Trophoblast cell (in vitro differentiated cells and primary cell): ENCODE measurements around the gene TAF11L8. TPM values are rescaled to one million over a fixed set of nuclear protein-coding genes. Genes with fewer than 3 reads are reported as not detected.
"Not testable (repeated sequence)": the region's sequence is repeated elsewhere in the genome, so short reads cannot be mapped to it uniquely, and the experiment has no call there.

Experiments
- DNase-seq, 2 donors: peaks; one replicate each; pipeline ENCODE4 v3.0.0-alpha.2; 2016
- H2AFZ ChIP-seq: 2 replicates; pipeline ENCODE4 v1.6.1; 2013; ENCODE audit warnings: low read length, moderate library complexity, mild to moderate bottlenecking; ENCODE audit not compliant: insufficient read depth, poor library complexity
- H2AK5ac ChIP-seq: 2 replicates; pipeline ENCODE4 v1.6.1; 2013; ENCODE audit warnings: mild to moderate bottlenecking, low read length
- H2BK120ac ChIP-seq: 2 replicates; pipeline ENCODE4 v1.6.1; 2013; ENCODE audit warnings: low read length, mild to moderate bottlenecking, moderate library complexity; ENCODE audit not compliant: insufficient read depth, poor library complexity
- H2BK12ac ChIP-seq: 2 replicates; pipeline ENCODE4 v1.6.1; 2013; ENCODE audit warnings: mild to moderate bottlenecking, low read length, moderate library complexity
- H2BK5ac ChIP-seq: 2 replicates; pipeline ENCODE4 v1.6.1; 2013; ENCODE audit warnings: low read length, low read depth, moderate library complexity, mild to moderate bottlenecking; ENCODE audit not compliant: poor library complexity
- H3K14ac ChIP-seq: 2 replicates; pipeline ENCODE4 v1.6.1; 2013; ENCODE audit warnings: mild to moderate bottlenecking, low read length
- H3K18ac ChIP-seq: 2 replicates; pipeline ENCODE4 v1.6.1; 2013; ENCODE audit warnings: mild to moderate bottlenecking, low read length
- H3K23ac ChIP-seq: 2 replicates; pipeline ENCODE4 v1.6.1; 2013; ENCODE audit warnings: low read length
- H3K27ac ChIP-seq: 2 replicates; pipeline ENCODE4 v1.5.1; 2013; ENCODE audit warnings: low read depth, mild to moderate bottlenecking, inconsistent platforms, low read length, moderate library complexity
- H3K27me3 ChIP-seq: 2 replicates; pipeline ENCODE4 v1.6.1; 2013; ENCODE audit warnings: inconsistent platforms, mild to moderate bottlenecking, low read length, moderate library complexity; ENCODE audit not compliant: insufficient read depth
- H3K36me3 ChIP-seq, 2 experiments: 1 replicate in 1 of 2; 2 replicates in 1 of 2; pipeline ENCODE4 v1.6.1; 2013; ENCODE audit warnings: low read length in 2 of 2, mild to moderate bottlenecking in 2 of 2, moderate library complexity in 1 of 2; ENCODE audit not compliant: insufficient read depth in 2 of 2, control insufficient read depth in 1 of 2
- H3K4ac ChIP-seq: 2 replicates; pipeline ENCODE4 v1.6.1; 2013; ENCODE audit warnings: low read depth, mild to moderate bottlenecking, low read length, moderate library complexity
- H3K4me1 ChIP-seq, 2 experiments: 1 replicate in 1 of 2; 2 replicates in 1 of 2; pipeline ENCODE4 v1.6.1; 2013; ENCODE audit warnings: low read length in 2 of 2, mild to moderate bottlenecking in 2 of 2, moderate library complexity in 1 of 2; ENCODE audit not compliant: insufficient read depth in 2 of 2, control insufficient read depth in 1 of 2
- H3K4me2 ChIP-seq: 2 replicates; pipeline ENCODE4 v1.6.1; 2013; ENCODE audit warnings: inconsistent platforms, mild to moderate bottlenecking, low read length, moderate library complexity
- H3K4me3 ChIP-seq: 2 replicates; pipeline ENCODE4 v1.5.1; 2013; ENCODE audit warnings: mild to moderate bottlenecking, low read depth, low read length, inconsistent platforms
- H3K79me1 ChIP-seq: one replicate; pipeline ENCODE4 v1.6.1; 2013; ENCODE audit warnings: low read length
- H3K79me2 ChIP-seq: 2 replicates; pipeline ENCODE4 v1.6.1; 2013; ENCODE audit warnings: low read length, mild to moderate bottlenecking; ENCODE audit not compliant: control insufficient read depth, insufficient read depth, poor library complexity
- H3K9ac ChIP-seq: 2 replicates; pipeline ENCODE4 v1.6.1; 2013; ENCODE audit warnings: mild to moderate bottlenecking, low read length
- H3K9me3 ChIP-seq: 2 replicates; pipeline ENCODE4 v1.6.1; 2013; ENCODE audit warnings: low read depth, mild to moderate bottlenecking, control low read depth, inconsistent platforms, low read length; ENCODE audit not compliant: insufficient read depth
- H4K12ac ChIP-seq: 2 replicates; pipeline ENCODE4 v1.6.1; 2013; ENCODE audit warnings: low read depth, mild to moderate bottlenecking, low read length, moderate library complexity
- H4K8ac ChIP-seq: 2 replicates; pipeline ENCODE4 v1.6.1; 2013; ENCODE audit warnings: low read depth, mild to moderate bottlenecking, low read length, moderate library complexity
- H4K91ac ChIP-seq: one replicate; pipeline ENCODE4 v1.6.1; 2013; ENCODE audit warnings: low read depth, mild to moderate bottlenecking, low read length, moderate library complexity
- WGBS: extraction: QIAGEN DNeasy Blood & Tissue Kit; methylation state at CpG from one replicate; pipeline ENCODE4 v1.1.7; 2013; ENCODE audit warnings: missing lambda C conversion rate; ENCODE audit not compliant: insufficient read length, insufficient coverage; ENCODE audit errors: extremely low coverage; 5-methylcytosine and 5-hydroxymethylcytosine counted together
- polyA plus RNA-seq: library from polyadenylated mRNA; stranded (reverse); fragments of 200-250 nt; gene quantifications from 2 replicates; pipeline ENCODE4 v1.2.3, GENCODE V29; 2013

Gene TAF11L8
- not detected in 2 replicates for polyA plus RNA-seq

GRCh38 chr5:17590860-17591259 lies at the start of gene TAF11L8:
TSS of gene TAF11L8 (minus strand) at chr5:17590960.
- not testable (repeated sequence) for H3K36me3 ChIP-seq, H3K4me2 ChIP-seq, H3K4me1 ChIP-seq, H2AK5ac ChIP-seq, H3K9ac ChIP-seq, H3K18ac ChIP-seq, H3K14ac ChIP-seq, H2AFZ ChIP-seq, H3K23ac ChIP-seq, H3K27ac ChIP-seq, DNase-seq, H3K4me3 ChIP-seq, H4K8ac ChIP-seq, H2BK12ac ChIP-seq, H3K27me3 ChIP-seq, H3K9me3 ChIP-seq, H3K4ac ChIP-seq, H4K91ac ChIP-seq, H2BK5ac ChIP-seq, H4K12ac ChIP-seq, H3K79me2 ChIP-seq, H2BK120ac ChIP-seq, H3K79me1 ChIP-seq
- no CpG with 5 or more reads among the region's 16 CpGs for WGBS

GRCh38 chr5:17634160-17634559 lies 43.4 kb upstream of the TAF11L8 start, which contains the start of gene TAF11L14:
TSS of gene TAF11L14 (plus strand) at chr5:17634460.
- H3K4me2 ChIP-seq = no peak within 1 kb of the TSS
- no peak within 1 kb of the TSS for H2BK12ac ChIP-seq
- no peak within 1 kb of the TSS for H3K14ac ChIP-seq
- no peak within 1 kb of the TSS for H3K4ac ChIP-seq
- H3K4me3 ChIP-seq = no peak within 1 kb of the TSS
- no peak within 1 kb of the TSS for H4K12ac ChIP-seq
- H2AK5ac ChIP-seq = no peak within 1 kb of the TSS
- H3K18ac ChIP-seq = no peak within 1 kb of the TSS
- no peaks in the 10 kb centered on the region for H3K27me3 ChIP-seq
- no peak within 1 kb of the TSS for H2BK5ac ChIP-seq
- no peak within 1 kb of the TSS for H3K23ac ChIP-seq
- no CpG with 5 or more reads among the region's 5 CpGs for WGBS
- H3K36me3 ChIP-seq = no peaks in the 10 kb centered on the region
- H2AFZ ChIP-seq = no peak within 1 kb of the TSS
- H3K79me2 ChIP-seq = no peaks in the 10 kb centered on the region
- no peak within 1 kb of the TSS for H3K9ac ChIP-seq
- no peak within 1 kb of the TSS for H2BK120ac ChIP-seq
- no peak within 1 kb of the TSS for H4K91ac ChIP-seq
- no peaks in the 10 kb centered on the region for H3K4me1 ChIP-seq
- no peak for DNase-seq
- no peaks in the 10 kb centered on the region for H3K79me1 ChIP-seq
- no peaks in the 10 kb centered on the region for H3K9me3 ChIP-seq
- H3K27ac ChIP-seq = no peak within 1 kb of the TSS
- H4K8ac ChIP-seq = no peak within 1 kb of the TSS

- H4K12ac ChIP-seq, H3K9ac ChIP-seq, H3K9me3 ChIP-seq, H2BK5ac ChIP-seq, H3K79me2 ChIP-seq, H4K8ac ChIP-seq, H2BK120ac ChIP-seq, H3K27ac ChIP-seq, H3K79me1 ChIP-seq, DNase-seq, H3K36me3 ChIP-seq, H4K91ac ChIP-seq, H2AFZ ChIP-seq, H3K4me1 ChIP-seq, H3K4me2 ChIP-seq, H3K4ac ChIP-seq, H2AK5ac ChIP-seq, H3K18ac ChIP-seq, H3K27me3 ChIP-seq, H3K4me3 ChIP-seq, H3K14ac ChIP-seq, H2BK12ac ChIP-seq, H3K23ac ChIP-seq: not testable (repeated sequence)
- no CpG with 5 or more reads among the region's 12 CpGs for WGBS
Measured at GRCh38 chr5:17631788-17632187, 41.0 kb upstream of the TAF11L8 start, which contains the start of gene TAF11L13. TSS of gene TAF11L13 (plus strand) at chr5:17632088.

- WGBS = no CpG with 5 or more reads among the region's 11 CpGs
Measured at GRCh38 chr5:17625686-17626085, 34.9 kb upstream of the TAF11L8 start.

More at GRCh38 chr5:17625686-17626085, 34.9 kb upstream of the TAF11L8 start:
- Histone ChIP-seq H3K18ac (no peak overlapping the region), H3K4me2 (no peak overlapping the region), H3K79me2 (no peaks in the 10 kb centered on the region), H4K12ac (no peak overlapping the region), H3K9me3 (no peaks in the 10 kb centered on the region), H3K4me3 (no peak overlapping the region), H3K4ac (no peak overlapping the region), H3K14ac (no peak overlapping the region), H4K91ac (no peak overlapping the region), H2BK5ac (no peak overlapping the region), H2AK5ac (no peak overlapping the region), H2BK12ac (no peak overlapping the region), H3K9ac (no peak overlapping the region), H3K4me1 (no peaks in the 10 kb centered on the region), H2BK120ac (no peak overlapping the region), H4K8ac (no peak overlapping the region), H3K27ac (no peak overlapping the region), H3K79me1 (no peaks in the 10 kb centered on the region), H3K23ac (no peak overlapping the region), H2AFZ (no peak overlapping the region), H3K27me3 (no peaks in the 10 kb centered on the region), H3K36me3 (no peaks in the 10 kb centered on the region)
- DNase-seq = no peak
